Retinal pigment epithelial cell (primary cell): ENCODE measurements around the gene ANKRD17.

Experiments
- DNase-seq: peaks from one replicate; pipeline ENCODE4 v3.0.0-alpha.2; 2010; ENCODE audit warnings: low read depth
- H3K4me3 ChIP-seq: 2 replicates; pipeline ENCODE4 v1.5.1; 2011; ENCODE audit warnings: mild to moderate bottlenecking, low read length, control low read depth, moderate library complexity
- TF ChIP-seq, protein P1 (sequence below): conservative IDR thresholded peaks from 2 replicates; pipeline ENCODE4 v1.5.1; 2011; ENCODE audit warnings: low read depth, low read length, control low read depth, inconsistent platforms

ANKRD17 gene

DNA sequence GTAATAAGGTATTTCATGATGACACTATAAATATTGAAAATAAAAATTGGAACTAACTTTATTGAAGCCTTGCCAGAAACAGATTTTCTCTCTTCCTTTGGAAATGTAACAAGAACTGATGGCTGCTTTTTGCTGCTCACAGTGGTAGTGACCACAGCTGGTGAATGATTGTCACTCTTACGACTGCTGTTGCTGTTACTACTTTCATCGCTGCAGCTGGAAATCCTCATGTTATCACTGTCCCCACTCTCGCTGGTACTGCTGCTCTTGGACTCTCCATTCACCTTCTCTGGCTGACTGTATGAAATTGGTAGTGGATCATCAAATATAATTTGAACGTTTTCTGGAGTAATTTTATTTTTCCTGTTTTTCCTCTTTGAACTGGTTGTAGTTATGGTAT is 160.6 kb downstream of the ANKRD17 start:
- TF ChIP-seq, protein P1, sequence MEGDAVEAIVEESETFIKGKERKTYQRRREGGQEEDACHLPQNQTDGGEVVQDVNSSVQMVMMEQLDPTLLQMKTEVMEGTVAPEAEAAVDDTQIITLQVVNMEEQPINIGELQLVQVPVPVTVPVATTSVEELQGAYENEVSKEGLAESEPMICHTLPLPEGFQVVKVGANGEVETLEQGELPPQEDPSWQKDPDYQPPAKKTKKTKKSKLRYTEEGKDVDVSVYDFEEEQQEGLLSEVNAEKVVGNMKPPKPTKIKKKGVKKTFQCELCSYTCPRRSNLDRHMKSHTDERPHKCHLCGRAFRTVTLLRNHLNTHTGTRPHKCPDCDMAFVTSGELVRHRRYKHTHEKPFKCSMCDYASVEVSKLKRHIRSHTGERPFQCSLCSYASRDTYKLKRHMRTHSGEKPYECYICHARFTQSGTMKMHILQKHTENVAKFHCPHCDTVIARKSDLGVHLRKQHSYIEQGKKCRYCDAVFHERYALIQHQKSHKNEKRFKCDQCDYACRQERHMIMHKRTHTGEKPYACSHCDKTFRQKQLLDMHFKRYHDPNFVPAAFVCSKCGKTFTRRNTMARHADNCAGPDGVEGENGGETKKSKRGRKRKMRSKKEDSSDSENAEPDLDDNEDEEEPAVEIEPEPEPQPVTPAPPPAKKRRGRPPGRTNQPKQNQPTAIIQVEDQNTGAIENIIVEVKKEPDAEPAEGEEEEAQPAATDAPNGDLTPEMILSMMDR = no peak
- no peak overlapping the region for H3K4me3 ChIP-seq
- DNase-seq = no peak

DNA sequence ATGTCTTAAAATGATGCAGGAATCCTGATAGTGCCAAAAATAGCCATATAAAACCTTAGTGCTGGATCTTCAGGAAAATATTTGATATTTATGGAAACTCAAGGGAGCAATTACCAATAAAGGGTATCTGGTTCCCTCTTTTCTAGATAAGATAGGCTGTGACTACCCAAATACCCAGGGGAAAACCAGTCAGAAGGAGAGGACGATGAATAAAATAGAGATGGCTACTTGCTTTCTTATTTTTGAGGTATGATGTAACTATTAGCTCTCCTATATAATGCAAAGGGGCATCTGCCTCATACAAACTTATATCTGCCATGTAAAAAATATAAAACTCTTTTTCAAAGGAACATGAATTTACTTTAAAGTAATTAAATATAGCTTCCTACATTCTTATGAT is 165.7 kb downstream of the ANKRD17 start:
- no peak overlapping the region for H3K4me3 ChIP-seq
- TF ChIP-seq, protein P1 = no peak
- DNase-seq = no peak

DNA sequence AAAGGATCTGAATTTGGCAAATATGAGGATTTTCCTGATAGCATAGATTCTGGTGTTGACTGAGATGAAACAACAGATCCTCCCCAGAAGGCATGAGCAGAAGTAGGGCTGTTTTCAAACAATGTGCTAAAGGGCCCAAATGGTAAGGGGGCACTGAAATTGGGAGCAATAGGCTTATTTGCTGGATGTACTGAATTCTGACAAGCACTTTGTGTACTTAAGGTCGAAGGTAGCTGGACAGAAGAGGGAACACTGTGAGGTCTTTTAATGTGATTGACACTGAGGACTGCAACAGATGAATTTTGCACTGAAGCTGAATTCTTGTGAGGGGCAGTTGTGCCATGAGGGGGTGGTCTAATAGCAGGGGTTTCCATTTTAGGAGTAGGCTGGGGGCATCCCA is 167.9 kb downstream of the ANKRD17 start:
- no peak overlapping the region for H3K4me3 ChIP-seq
- DNase-seq = no peak
- TF ChIP-seq, protein P1 = no peak

GRCh38 chr4:73087871-73088270 is 170.7 kb downstream of the ANKRD17 start:
- no peak overlapping the region for H3K4me3 ChIP-seq
- DNase-seq = no peak
- TF ChIP-seq, protein P1 = no peak

GRCh38 chr4:73086095-73086868 is 172.3 kb downstream of the ANKRD17 start:
- TF ChIP-seq, protein P1 = no peak
- DNase-seq = no peak
- no peak overlapping the region for H3K4me3 ChIP-seq

DNA sequence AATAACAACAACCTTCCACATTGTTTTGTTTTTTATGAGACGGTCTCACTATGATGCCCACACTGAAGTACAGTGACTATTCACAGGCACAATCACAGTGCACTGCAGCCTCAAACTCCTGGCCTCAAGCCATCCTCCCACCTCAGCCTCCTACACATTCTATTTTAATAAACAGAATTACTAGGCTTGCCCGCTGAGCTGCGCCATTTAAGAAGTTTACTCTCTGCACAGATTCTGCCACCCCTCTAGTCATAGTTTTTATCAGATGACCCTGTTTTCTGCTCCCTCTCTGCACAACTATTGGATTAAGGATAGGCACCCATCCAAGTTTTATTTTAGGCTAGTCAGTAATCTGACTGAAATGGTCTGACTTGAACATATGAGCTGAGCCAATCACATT is 177.8 kb downstream of the ANKRD17 start:
- peak; percentile 17 for DNase-seq
- TF ChIP-seq, protein P1 = no peak
- H3K4me3 ChIP-seq = no peak overlapping the region

DNA sequence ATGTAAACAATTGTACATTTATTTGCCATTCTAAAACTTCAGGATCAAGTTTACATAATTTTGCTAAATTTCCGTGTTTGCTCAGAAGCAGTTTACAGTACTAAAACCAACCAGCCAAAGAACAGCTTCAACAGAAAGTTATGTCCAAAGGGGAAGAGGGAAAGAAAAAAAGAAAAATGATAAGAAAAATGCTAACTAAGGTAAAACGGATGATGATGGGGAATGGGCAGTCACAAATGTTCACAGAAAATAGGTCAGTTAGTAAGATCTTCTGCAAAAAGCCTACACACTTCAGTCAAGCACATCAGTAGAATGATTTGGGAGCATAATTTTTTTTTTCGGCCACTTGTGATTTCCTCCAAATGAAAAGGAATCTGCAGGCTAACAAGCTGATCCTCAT is 182.8 kb downstream of the ANKRD17 start:
- TF ChIP-seq, protein P1 = no peak
- no peak overlapping the region for H3K4me3 ChIP-seq
- no peak for DNase-seq
